ENCODE data around the gene SH3D21.

DNA sequence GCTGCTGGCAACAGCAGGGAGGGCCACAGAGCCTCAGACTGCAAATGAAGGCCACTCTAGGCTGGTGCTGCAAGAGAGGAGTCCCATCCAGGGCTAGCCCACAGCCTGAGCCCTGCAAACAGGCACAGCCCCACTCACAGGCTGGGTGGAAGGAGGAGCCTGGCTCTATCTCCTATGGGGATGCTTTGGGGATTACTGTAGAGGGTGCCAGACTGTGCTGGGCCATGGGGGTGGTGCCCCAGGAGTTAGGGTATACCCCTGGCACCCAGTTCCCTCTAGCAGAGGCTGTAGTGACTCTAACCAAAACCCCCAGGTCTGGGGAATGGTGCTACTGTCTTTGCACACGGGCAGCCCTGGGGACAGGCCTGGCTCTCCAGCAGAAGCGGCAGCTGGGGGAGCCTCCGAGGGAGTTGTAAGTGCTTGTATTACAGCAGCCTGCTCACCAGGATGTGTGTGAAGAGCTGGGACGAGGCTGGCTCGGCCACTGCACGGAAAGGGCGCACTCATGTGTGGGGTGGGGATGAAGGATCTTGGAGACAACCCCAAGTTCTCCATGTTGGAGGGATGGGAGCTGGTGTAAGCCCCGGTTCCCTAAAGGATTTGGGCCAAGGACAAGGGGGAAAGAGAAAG is 40.7 kb downstream of the SH3D21 start:
- TF ChIP-seq CTCF (IDR thresholded peaks at IDR 0.05) (no peak), POLR2A (IDR thresholded peaks at IDR 0.05) (no peak), POLR2AphosphoS5 (IDR thresholded peaks at IDR 0.05) (no peak)
